ENCODE results near the gene MCM8.

GRCh38 chr20:5923493-5923892 is 27.0 kb upstream of the MCM8 start:
- TF ChIP-seq CTCF (conservative IDR thresholded peaks at IDR 0.05 in 1 of 2, IDR thresholded peaks at IDR 0.05 in 1 of 2; ENCODE audit: extremely low read depth in 1 of 2, insufficient read depth in 1 of 2, low read depth in 1 of 2, low read length in 2 of 2) (no peak), EZH2 (IDR thresholded peaks at IDR 0.05; ENCODE audit: borderline replicate concordance, low read length) (no peak)
